IMR-90 (cell line): ENCODE data around the gene SLC4A11. TPM values are rescaled to one million over a fixed set of nuclear protein-coding genes. Genes with fewer than 3 reads are reported as not detected.

Source experiments
- ATAC-seq: fragments of 200-7000 bp; cut with Tn5 transposase; 2 replicates; pipeline ENCODE4 v1.9.1; 2020; ENCODE audit warnings: low read depth, mild to moderate bottlenecking, moderate library complexity
- BruUV-seq: library from RNA; stranded (reverse); fragments of 400-500 nt; replicated peaks from 2 replicates; lab custom pipeline; 2021; lab: Mats Ljungman, UMichigan
- CTCF ChIA-PET: fragments of 300-600 bp; formaldehyde crosslinking; extraction: SDS; loops from one replicate; lab custom pipeline; 2021; ENCODE audit warnings: antibody characterized with exemption; lab: Yijun Ruan, JAX
- POLR2A ChIA-PET: fragments of 300-600 bp; sonication (Branson Sonifier 250); formaldehyde crosslinking; loops from one replicate; lab custom pipeline; 2022; ENCODE audit warnings: antibody characterized with exemption; ENCODE audit not compliant: unreplicated experiment; lab: Charles Lee
- DNase-seq: peaks from one replicate; pipeline ENCODE4 v3.0.0; 2013
- H2AFZ ChIP-seq: replicated peaks from 2 replicates; pipeline ENCODE3; 2013; ENCODE audit warnings: low read length, mild to moderate bottlenecking; ENCODE audit not compliant: poor library complexity
- H2AK5ac ChIP-seq: 2 replicates; pipeline ENCODE4 v1.6.1; 2013; ENCODE audit warnings: low read depth, low read length, inconsistent platforms
- H2AK9ac ChIP-seq: replicated peaks from 2 replicates; pipeline ENCODE3; 2013; ENCODE audit warnings: mild to moderate bottlenecking, low read depth, low read length, moderate library complexity; ENCODE audit not compliant: poor library complexity
- H2BK120ac ChIP-seq: 2 replicates; pipeline ENCODE4 v1.6.1; 2013; ENCODE audit warnings: low read depth, low read length, inconsistent platforms
- H2BK15ac ChIP-seq: 3 replicates; pipeline ENCODE4 v1.6.1; 2013; ENCODE audit warnings: low read depth, low read length, inconsistent platforms
- H2BK20ac ChIP-seq: 2 replicates; pipeline ENCODE4 v1.6.1; 2013; ENCODE audit warnings: low read depth, mild to moderate bottlenecking, inconsistent platforms, low read length, moderate library complexity
- H2BK5ac ChIP-seq: 2 replicates; pipeline ENCODE4 v1.6.1; 2013; ENCODE audit warnings: mild to moderate bottlenecking, low read depth, low read length, inconsistent platforms; ENCODE audit not compliant: poor library complexity, severe bottlenecking
- H3K14ac ChIP-seq: replicated peaks from 2 replicates; pipeline ENCODE4 v1.6.1; 2013; ENCODE audit warnings: low read depth, low read length, inconsistent platforms
- H3K18ac ChIP-seq: 2 replicates; pipeline ENCODE4 v1.6.1; 2013; ENCODE audit warnings: low read depth, low read length, control low read depth
- H3K23ac ChIP-seq: 2 replicates; pipeline ENCODE4 v1.6.1; 2013; ENCODE audit warnings: low read depth, low read length, inconsistent platforms
- H3K27ac ChIP-seq: 2 replicates; pipeline ENCODE4 v1.5.1; 2013; ENCODE audit warnings: mild to moderate bottlenecking, control low read depth, low read length; ENCODE audit not compliant: insufficient read depth
- H3K27me3 ChIP-seq: 2 replicates; pipeline ENCODE4 v1.6.1; 2013; ENCODE audit warnings: low read length; ENCODE audit not compliant: control insufficient read depth, insufficient read depth
- H3K36me3 ChIP-seq: 2 replicates; pipeline ENCODE4 v1.6.1; 2013; ENCODE audit warnings: low read length, mixed read lengths; ENCODE audit not compliant: control insufficient read depth, insufficient read depth
- H3K4ac ChIP-seq: 2 replicates; pipeline ENCODE4 v1.6.1; 2013; ENCODE audit warnings: low read depth, low read length, inconsistent platforms
- H3K4me1 ChIP-seq: 2 replicates; pipeline ENCODE4 v1.6.1; 2013; ENCODE audit warnings: low read length, mixed read lengths; ENCODE audit not compliant: control insufficient read depth, insufficient read depth
- H3K4me2 ChIP-seq: 2 replicates; pipeline ENCODE4 v1.6.1; 2013; ENCODE audit warnings: low read depth, mild to moderate bottlenecking, control low read depth, low read length, moderate library complexity
- H3K4me3 ChIP-seq: 2 replicates; pipeline ENCODE4 v1.5.1; 2013; ENCODE audit warnings: low read depth, mild to moderate bottlenecking, control low read depth, low read length, moderate library complexity; ENCODE audit not compliant: insufficient read depth
- H3K56ac ChIP-seq: 2 replicates; pipeline ENCODE4 v1.6.1; 2013; ENCODE audit warnings: low read length, inconsistent platforms; ENCODE audit not compliant: insufficient read depth; ENCODE audit errors: extremely low read depth
- H3K79me1 ChIP-seq, 2 experiments: 2 replicates each; pipeline ENCODE4 v1.6.1; 2013; ENCODE audit warnings: low read length in 2 of 2, inconsistent platforms in 1 of 2, low read depth in 1 of 2
- H3K9ac ChIP-seq: 2 replicates; pipeline ENCODE4 v1.6.1; 2013; ENCODE audit warnings: low read depth, low read length, control low read depth
- H3K9me1 ChIP-seq: 2 replicates; pipeline ENCODE4 v1.6.1; 2013; ENCODE audit warnings: low read length, inconsistent platforms; ENCODE audit not compliant: insufficient read depth
- H3K9me3 ChIP-seq: 2 replicates; pipeline ENCODE4 v1.6.1; 2013; ENCODE audit warnings: low read length; ENCODE audit not compliant: control insufficient read depth, insufficient read depth
- H4K20me1 ChIP-seq: 2 replicates; pipeline ENCODE4 v1.6.1; 2013; ENCODE audit warnings: low read length, inconsistent platforms; ENCODE audit not compliant: insufficient read depth
- H4K5ac ChIP-seq: 2 replicates; pipeline ENCODE4 v1.6.1; 2013; ENCODE audit warnings: mild to moderate bottlenecking, low read depth, low read length, control low read depth
- H4K8ac ChIP-seq, 2 experiments: 2 replicates each; pipeline ENCODE4 v1.6.1; 2013; ENCODE audit warnings: low read depth in 2 of 2, low read length in 2 of 2, control low read depth in 1 of 2, inconsistent platforms in 1 of 2
- H4K91ac ChIP-seq: 2 replicates; pipeline ENCODE4 v1.6.1; 2013; ENCODE audit warnings: low read depth, low read length, inconsistent platforms; ENCODE audit not compliant: insufficient read depth
- CHD1 ChIP-seq: IDR thresholded peaks from 2 replicates; pipeline ENCODE4 v1.6.1; 2012; ENCODE audit warnings: low read depth, low read length, improper control_type of control experiment
- FOS ChIP-seq: fragments of 150-350 bp; IDR thresholded peaks from 2 replicates; pipeline ENCODE4 v1.6.1; 2016; ENCODE audit warnings: low read depth, low read length
- MAFK ChIP-seq: IDR thresholded peaks from 2 replicates; pipeline ENCODE4 v1.6.1; 2012; ENCODE audit warnings: low read depth, low read length, improper control_type of control experiment
- MAZ ChIP-seq: IDR thresholded peaks from 2 replicates; pipeline ENCODE4 v1.6.1; 2012; ENCODE audit warnings: low read depth, mild to moderate bottlenecking, low read length, improper control_type of control experiment, moderate library complexity, borderline replicate concordance
- MXI1 ChIP-seq: IDR thresholded peaks from 2 replicates; pipeline ENCODE4 v1.6.1; 2012; ENCODE audit warnings: low read depth, mild to moderate bottlenecking, low read length, moderate library complexity, borderline replicate concordance
- NFE2L2 ChIP-seq: fragments of 150-350 bp; IDR thresholded peaks from 2 replicates; pipeline ENCODE4 v1.6.1; 2016; ENCODE audit warnings: low read depth, mild to moderate bottlenecking, low read length
- POLR2A ChIP-seq: IDR thresholded peaks from 2 replicates; pipeline ENCODE4 v1.6.1; 2012; ENCODE audit warnings: mild to moderate bottlenecking, low read depth, low read length
- RAD21 ChIP-seq: IDR thresholded peaks from 2 replicates; pipeline ENCODE4 v1.6.1; 2012; ENCODE audit warnings: low read length, improper control_type of control experiment
- RCOR1 ChIP-seq: IDR thresholded peaks from 2 replicates; pipeline ENCODE4 v1.6.1; 2012; ENCODE audit warnings: mild to moderate bottlenecking, low read length, improper control_type of control experiment; ENCODE audit not compliant: insufficient replicate concordance
- RFX5 ChIP-seq: IDR thresholded peaks from 2 replicates; pipeline ENCODE4 v1.8.0; 2012; ENCODE audit warnings: low read depth, mild to moderate bottlenecking, low read length, moderate library complexity
- SMC3 ChIP-seq: fragments of 150-350 bp; IDR thresholded peaks from 2 replicates; pipeline ENCODE4 v1.6.1; 2016; ENCODE audit warnings: low read depth, mild to moderate bottlenecking, antibody characterized with exemption, low read length, moderate library complexity
- WGBS, 2 experiments: methylation state at CpG; one replicate each; pipeline versions ENCODE4 v1.1.5 to v1.1.7; 2013; ENCODE audit warnings: missing lambda C conversion rate in 2 of 2; ENCODE audit not compliant: insufficient read length in 1 of 2; ENCODE audit errors: extremely low coverage in 2 of 2; 5-methylcytosine and 5-hydroxymethylcytosine counted together
- dilution Hi-C: fragments of 300-500 bp; cut with HindIII; formaldehyde crosslinking; loops from one replicate; pipeline ENCODE4 v1.14.3; 2018; ENCODE audit warnings: low sequenced_read_pairs; ENCODE audit not compliant: unreplicated experiment
- in situ Hi-C: fragments of 300-500 bp; cut with MboI; formaldehyde crosslinking; loops from 3 replicates; pipeline ENCODE4 v1.14.3; 2019; ENCODE audit warnings: low sequenced_read_pairs, inconsistent platforms, mixed read lengths
- intact Hi-C: fragments of 100-400 bp; cut with micrococcal nuclease; formaldehyde crosslinking; loops from 2 replicates; pipeline ENCODE4 v1.10.0; 2022
- polyA plus RNA-seq, 3 experiments: library from polyadenylated mRNA; depleted of rRNA; stranded (reverse); fragments of >200 nt; gene quantifications; 2 replicates each; pipeline ENCODE4 v1.2.3, GENCODE V29; 2012; ENCODE audit warnings: low replicate concordance in 1 of 3
- total RNA-seq: library from RNA; depleted of rRNA; stranded (reverse); fragments of >200 nt; gene quantifications from 2 replicates; pipeline ENCODE4 v1.2.3, GENCODE V29; 2012
- TF ChIP-seq, protein P1 (sequence below): fragments of 150-350 bp; IDR thresholded peaks from 2 replicates; pipeline ENCODE4 v1.6.1; 2016; ENCODE audit warnings: low read depth, mild to moderate bottlenecking, low read length, moderate library complexity, borderline replicate concordance

SLC4A11 gene
- total and polyA plus RNA-seq, 2 of the 4 experiments (the other 2 are of a cell fraction) = 0.36 to 0.79 TPM

DNA sequence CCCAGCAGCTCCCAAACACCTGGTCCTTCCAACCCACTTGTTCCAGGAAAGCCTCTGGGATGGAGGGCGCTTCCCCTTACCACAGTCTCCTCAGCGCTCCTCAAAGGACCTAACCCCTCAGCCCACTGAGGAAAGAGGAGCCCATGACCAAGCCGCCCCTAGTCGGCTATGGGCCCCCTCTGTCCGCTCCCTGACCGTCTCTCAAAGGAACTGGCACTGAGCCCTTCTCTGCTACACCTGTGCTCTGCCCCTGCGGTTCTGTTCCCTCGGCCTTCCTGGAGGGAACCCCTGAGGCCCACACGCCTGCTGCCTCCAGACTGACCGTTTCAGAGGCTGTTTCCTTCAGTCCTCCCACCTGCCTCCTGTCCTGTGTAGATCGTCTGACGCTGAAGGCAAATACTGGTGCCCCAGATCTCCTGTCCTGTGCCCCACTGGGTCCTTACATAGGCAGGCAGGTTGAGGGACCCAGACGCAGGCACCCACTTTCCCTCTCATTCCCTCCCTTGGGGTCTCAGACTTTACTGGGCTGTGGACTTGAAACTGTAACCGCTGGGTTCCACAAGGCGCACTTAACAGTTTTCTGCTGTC lies 1.9 kb upstream of the SLC4A11 start:
- Histone ChIP-seq H4K91ac (no peak overlapping the region), H3K9ac (no peak overlapping the region), H3K27ac (no peak overlapping the region), H2BK15ac (no peak overlapping the region), H2BK120ac (no peak overlapping the region), H2AFZ (no peak overlapping the region), H2BK20ac (no peak overlapping the region), H3K9me1 (no peaks in the 10 kb centered on the region), H3K79me1 (no peaks in the 10 kb centered on the region), H3K27me3 (peaks cover 28% of the 10 kb centered on the region), H3K4ac (no peak overlapping the region; the same call in 1 of the 2 replicates), H4K20me1 (peaks cover 4% of the 10 kb centered on the region; the same call in 1 of the 2 replicates), H3K18ac (no peak overlapping the region), H2AK9ac (no peak overlapping the region), H3K4me1 (no peaks in the 10 kb centered on the region; the same call in 1 of the 2 replicates), H3K4me3 (no peak overlapping the region; the same call in 1 of the 2 replicates), H3K56ac (no peak overlapping the region), H3K14ac (no peak overlapping the region), H3K4me2 (no peak overlapping the region), H4K5ac (no peak overlapping the region), H2AK5ac (no peak overlapping the region), H3K36me3 (no peaks in the 10 kb centered on the region), H4K8ac (no peak overlapping the region), H3K23ac (no peak overlapping the region), H3K9me3 (no peaks in the 10 kb centered on the region), H2BK5ac (no peak overlapping the region)
- DNase-seq (no peak), ATAC-seq (no peak)
- in situ Hi-C loops = no loop called here
- intact Hi-C loops = no loop called here
- ChIA-PET CTCF (no interaction called here), POLR2A (no interaction called here)
- BruUV-seq = no TSS peak
- WGBS, 2 experiments = 82% methylated on average over 6 of the region's 15 CpGs; no CpG with 5 or more reads in 1 of the 2 experiments
- TF ChIP-seq MXI1 (no peak), CHD1 (no peak), POLR2A (no peak), NFE2L2 (no peak), RAD21 (no peak), MAZ (no peak), SMC3 (no peak), RCOR1 (no peak), RFX5 (no peak), FOS (no peak), MAFK (no peak)
- TF ChIP-seq, protein P1, sequence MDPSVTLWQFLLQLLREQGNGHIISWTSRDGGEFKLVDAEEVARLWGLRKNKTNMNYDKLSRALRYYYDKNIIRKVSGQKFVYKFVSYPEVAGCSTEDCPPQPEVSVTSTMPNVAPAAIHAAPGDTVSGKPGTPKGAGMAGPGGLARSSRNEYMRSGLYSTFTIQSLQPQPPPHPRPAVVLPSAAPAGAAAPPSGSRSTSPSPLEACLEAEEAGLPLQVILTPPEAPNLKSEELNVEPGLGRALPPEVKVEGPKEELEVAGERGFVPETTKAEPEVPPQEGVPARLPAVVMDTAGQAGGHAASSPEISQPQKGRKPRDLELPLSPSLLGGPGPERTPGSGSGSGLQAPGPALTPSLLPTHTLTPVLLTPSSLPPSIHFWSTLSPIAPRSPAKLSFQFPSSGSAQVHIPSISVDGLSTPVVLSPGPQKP = no peak
- dilution Hi-C loops = no loop called here
